NCI-H82 treated with DMSO at 0.1 percent for 48 hours (cell line): ENCODE data around the gene OLIG1.

Experiments used
- DNase-seq: peaks from one replicate; lab custom pipeline; 2025; ENCODE audit not compliant: unreplicated experiment; lab: John Stamatoyannopoulos, UW

OLIG1 gene

DNA sequence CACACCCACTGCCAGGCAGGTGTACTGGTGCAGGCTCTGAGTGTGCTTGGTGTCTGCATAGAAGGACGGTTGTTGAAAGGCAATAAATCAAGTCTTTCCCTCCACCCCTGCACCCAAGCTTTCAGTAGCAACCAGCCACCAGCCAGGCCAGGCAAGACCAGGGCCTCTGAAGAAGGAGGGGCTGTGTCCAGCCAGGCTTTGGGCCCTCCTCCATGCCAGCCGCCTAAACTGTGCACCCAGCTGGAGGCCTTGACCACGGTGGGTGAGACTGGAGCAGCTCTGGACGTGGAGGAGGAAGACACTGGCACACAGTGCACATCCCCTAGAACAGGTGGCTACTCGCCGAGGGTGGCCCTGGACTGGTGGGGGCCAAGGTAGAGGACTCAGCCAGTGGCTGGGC, 39.3 kb upstream of the OLIG1 start:
- DNase-seq: no peak

DNA sequence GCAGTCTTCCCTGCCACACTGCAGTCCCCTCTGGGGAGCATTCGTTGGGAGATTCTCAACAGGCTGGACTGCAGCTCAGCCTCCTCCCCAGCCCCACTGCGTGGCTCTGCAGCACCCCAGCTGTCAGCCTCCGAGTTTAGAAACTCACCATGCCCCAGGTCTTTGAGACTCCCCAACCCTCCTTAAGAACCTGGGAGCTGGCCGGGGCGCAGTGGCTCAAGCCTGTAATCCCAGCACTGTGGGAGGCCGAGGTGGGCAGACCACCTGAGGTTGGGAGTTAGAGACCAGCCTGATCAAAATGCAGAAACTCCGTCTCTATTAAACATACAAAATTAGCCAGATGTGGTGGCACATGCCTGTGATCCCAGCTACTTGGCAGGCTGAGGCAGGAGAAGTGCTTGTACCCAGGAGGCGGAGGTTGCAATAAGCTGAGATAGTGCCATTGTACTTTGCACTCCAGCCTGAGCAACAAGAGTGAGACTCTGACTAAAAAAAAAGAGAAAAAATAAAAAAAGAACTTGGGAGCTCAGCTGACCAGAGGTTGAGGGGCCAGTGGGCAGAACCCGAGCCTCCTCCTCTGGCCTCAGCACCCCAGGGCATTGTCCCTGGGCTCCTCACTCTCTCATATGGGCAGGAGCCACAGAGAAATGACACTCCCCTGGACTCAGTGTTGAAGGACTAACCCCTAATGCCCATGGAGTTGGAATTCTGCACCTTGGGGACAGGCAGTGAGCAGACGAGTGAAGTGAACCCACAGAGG, 38.6 kb upstream of the OLIG1 start:
- no peak for DNase-seq

DNA sequence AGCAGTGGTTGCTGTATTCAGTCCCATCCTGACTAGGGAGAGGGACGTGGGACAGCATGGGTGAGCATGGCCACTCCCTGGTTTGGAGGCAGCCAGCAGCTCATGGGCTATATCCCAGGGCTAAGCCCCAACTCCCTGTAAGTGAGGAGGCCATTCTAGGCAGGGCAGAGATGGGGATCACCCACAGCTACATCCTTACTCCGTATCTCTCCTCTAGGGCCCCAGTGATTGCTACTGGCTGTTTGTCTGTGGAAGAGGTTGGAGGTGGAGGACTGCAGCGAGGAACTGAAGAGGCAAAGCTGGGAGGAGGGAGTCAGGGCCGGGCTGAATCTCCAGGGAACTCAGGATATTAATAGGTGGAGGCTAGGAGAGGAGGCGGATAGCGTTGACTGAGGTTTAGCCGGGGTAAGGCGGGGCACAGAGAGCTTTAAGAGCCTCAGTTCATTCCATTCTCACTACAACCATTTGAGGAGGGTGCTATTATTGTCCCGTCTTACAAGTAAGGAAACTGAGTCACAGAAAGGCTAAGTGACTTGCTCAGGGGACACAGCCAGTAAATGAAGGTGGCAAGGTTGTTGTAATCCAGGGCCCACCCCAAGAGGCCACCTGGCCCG, 37.4 kb upstream of the OLIG1 start:
- no peak for DNase-seq

DNA sequence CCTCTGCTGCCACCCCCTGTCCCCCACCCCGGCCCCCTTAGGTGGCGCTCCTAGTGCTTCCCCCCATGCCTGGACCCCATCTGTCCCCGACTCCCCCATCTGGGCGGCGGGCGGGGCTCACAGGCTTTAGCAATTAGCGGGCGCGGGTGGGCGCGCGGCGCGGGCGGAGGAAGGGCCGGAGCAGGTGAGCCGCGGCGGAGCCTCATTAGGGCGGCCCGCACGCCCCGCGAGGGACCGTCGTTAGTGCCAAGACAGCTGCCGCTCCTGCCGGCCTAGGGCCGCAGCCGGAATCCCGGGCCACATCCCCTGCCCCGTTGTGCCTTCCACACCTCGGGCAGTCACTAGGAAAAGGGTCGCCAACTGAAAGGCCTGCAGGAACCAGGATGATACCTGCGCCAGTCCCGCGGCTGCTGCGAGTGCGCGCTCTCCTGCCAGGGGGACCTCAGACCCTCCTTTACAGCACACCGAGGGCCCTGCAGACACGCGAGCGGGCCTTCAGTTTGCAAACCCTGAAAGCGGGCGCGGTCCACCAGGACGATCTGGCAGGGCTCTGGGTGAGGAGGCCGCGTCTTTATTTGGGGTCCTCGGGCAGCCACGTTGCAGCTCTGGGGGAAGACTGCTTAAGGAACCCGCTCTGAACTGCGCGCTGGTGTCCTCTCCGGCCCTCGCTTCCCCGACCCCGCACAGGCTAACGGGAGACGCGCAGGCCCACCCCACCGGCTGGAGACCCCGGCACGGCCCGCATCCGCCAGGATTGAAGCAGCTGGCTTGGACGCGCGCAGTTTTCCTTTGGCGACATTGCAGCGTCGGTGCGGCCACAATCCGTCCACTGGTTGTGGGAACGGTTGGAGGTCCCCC, 36.6 kb upstream of the OLIG1 start:
- DNase-seq: no peak

DNA sequence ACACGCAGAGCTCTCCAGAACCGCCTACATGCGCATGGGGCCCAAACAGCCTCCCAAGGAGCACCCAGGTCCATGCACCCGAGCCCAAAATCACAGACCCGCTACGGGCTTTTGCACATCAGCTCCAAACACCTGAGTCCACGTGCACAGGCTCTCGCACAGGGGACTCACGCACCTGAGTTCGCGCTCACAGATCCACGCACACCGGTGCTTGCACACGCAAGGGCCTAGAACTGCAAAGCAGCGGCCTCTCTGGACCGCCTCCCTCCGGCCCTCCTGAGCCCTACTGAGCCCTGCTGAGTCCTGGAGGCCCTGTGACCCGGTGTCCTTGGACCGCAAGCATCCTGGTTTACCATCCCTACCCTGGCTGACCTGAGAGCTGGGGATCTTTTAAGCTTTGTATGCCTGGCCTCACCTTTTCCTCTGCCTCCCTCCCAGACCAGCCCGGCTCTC, 36.0 kb upstream of the OLIG1 start:
- no peak for DNase-seq

DNA sequence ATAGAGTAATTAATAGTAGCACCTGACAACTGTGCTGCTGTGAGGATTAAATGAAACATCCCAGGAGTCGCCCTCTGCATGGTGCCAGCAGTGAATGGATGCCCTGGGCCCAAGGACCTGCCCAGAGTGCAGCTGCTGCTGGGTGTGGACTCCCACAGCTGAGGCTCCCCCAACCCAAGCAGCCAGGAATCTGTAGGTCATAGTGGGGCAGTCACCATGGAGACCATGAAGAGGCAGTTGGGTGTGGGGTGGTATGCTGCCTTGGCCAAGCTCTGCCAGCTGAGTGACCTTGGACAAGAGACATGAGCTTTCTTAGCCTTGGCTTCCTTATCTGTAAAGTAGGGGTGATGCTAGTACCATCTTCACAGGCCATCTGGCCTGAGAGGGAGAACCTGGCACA, 34.8 kb upstream of the OLIG1 start:
- no peak for DNase-seq

DNA sequence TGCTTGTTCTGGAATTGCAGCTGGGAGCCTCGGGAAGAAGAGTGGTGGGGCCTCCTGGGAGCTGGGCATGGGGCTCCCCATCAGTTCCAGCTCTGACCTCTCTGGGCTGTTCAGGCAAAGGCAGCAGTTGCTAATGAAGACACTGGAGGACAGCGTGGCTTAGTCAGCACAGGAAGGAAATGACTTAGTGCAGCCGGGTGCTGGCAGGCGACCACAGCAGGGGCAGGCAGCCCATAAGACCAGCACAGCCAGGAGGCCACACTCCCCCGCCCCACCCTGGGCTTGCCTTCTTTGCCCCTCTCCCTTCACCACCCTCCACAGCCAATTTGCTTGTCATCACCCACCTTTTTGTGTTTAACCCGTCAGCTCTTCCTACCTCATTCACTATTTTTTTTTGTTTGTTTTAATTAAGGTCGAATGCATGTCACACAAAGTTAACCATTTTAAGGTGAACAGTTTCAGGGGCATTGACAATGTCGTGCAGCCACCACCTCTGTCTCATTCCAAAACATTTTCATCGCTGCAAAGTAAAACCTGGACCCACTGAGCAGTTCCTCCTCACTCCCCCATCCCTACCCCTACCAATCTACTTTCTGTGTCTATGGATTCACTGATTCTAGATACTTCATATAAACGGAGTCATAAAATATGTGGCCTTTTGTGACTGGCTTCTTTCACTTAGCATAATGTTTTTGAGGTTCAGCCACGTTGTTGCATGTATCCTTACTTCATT, 33.3 kb upstream of the OLIG1 start:
- DNase-seq: no peak

DNA sequence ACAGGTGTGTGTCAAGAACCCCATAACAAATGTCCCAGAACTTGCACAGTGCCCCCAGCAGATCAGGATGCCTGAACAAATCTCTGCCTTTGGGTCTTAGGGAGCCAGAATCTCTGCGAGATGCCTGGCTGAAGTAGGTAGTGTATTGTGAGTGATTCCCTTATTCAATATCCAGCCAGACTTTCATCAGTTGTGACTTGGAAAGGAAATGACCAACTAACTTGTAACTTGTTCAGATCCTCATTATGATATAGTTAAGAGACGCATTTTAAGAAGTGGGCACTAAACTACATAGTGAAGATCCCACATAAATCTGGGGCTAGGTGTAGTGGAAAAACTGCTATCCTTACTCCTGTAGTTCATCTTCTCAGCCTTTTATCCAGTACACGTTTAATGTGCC, 32.4 kb upstream of the OLIG1 start:
- DNase-seq: no peak

DNA sequence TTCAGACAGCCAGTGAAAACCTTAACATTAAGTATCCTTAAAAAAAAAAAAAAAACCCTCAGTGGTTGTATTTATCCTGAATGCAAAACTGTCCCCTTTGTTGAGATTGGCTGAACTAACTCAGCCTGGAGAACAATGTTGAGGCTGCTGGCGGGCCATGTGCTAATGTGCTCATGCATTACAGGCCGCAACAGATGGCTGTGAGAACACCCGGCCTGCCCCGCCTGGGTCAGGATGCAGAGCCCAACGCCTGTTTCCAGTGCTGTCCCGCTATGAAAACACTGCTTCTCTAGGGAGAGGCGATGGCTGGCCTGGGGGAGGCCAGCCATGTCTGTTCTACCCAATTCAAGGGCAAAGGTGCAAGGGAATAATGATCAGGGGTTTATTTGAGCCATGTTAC, 30.4 kb upstream of the OLIG1 start:
- DNase-seq: no peak

DNA sequence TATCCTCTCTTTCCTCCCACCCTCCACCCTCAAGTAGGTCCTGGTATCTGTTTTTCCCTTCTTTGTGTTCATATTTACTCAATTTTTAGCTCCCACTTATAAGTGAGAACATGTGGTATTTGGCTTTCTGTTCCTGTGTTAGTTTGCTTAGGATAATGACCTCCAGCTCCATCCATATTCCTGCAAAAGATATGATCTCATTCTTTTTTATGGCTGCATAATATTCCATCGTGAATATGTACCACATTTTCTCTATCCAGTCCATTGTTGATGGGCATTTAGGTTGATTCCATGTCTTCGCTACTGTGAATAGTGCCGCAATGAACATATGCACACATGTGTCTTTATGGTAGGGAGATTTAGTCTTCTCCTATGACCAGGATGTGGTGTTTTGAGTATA, 29.7 kb upstream of the OLIG1 start:
- no peak for DNase-seq

DNA sequence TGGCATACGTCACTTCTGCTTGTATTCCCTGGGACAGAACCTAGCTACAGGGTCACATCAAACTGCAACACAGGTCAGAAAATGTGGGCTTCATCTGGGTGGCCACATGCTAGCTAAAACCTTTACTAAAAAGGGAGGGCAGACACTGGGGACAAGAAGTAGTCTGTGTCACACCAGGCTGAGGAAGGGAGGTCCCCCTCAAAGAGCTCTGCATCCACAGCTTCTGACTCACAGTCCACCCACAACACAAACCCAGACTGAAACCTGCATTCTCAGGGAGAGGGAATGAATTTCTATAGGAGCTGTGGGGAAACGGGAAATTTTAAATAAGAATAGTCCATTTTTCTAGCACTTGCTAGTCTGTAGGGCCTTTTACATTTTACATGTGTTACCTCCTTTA, 28.0 kb upstream of the OLIG1 start:
- DNase-seq: no peak

DNA sequence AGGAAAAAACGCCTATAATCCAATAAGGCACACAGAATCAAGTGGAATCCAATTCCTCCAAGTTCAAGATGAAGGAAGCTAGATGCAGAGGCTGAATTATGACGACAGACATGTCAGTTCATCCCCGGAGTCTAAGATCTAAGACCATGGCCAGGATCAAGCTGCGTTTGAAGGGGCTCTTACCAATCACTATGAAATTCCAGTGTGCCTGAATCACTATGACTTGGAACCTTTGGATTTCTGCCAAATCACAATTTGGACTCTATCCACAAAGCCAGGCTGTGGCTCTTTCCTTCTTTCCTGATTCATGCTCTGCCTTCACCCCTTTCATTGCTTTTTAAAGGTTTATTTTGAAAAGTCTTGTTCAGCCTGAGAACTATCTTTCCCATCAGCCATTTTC, 27.1 kb upstream of the OLIG1 start:
- DNase-seq: no peak

DNA sequence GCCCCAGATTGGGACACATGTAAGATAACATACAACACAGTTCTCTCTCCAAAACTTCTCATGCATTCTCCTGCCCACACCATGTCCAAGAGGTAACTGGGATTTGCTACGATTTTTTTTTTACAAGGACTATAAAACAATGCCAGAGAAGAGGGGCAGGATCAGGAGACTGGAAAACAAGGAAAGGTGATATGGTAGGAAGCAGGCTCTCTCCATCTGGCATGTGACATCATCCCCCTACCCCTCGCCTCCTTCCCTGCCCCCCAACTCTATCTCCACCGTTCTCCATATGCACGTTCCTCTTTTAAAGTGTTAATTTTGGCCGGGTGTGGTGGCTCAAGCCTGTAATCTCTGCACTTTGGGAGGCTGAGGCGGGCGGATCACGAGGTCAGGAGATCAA, 23.5 kb upstream of the OLIG1 start:
- DNase-seq: no peak

DNA sequence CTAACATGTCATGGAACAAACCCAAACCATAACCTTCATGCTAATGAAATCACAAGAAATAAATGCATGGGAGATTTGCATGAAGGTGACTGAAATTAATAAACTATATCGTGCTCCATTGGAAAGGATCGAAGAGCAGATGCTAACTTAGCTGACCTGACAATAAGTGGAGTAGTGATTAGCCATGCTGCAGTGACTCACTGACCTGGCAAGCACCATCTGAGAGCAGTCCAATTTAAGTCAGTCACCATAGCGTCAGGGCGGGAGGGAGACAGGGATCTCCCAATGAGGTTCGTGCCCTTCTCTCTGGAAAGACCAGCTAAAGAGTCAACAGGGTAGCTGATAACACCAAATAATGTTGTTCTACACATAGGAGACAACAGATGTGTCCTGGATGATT, 22.7 kb upstream of the OLIG1 start:
- DNase-seq: no peak

DNA sequence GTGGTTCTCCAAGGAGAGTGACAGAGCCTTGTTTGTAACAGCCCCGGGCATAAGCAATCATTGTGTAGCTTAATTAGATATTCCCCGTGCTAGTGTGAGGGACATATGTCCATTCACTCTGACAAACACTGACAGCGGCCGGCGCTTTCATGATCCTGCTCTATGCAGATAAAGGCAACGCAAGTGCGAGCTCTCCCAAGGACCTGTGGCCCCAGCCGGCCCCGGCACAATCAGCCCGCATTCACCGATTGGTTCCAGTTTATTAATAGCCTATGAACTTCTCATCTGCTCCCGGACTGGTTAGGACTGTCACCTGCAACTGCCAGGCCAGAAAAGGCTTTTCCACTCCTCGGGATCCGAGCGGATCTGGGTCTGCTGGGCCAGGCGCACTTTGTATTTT, 18.0 kb upstream of the OLIG1 start:
- no peak for DNase-seq

DNA sequence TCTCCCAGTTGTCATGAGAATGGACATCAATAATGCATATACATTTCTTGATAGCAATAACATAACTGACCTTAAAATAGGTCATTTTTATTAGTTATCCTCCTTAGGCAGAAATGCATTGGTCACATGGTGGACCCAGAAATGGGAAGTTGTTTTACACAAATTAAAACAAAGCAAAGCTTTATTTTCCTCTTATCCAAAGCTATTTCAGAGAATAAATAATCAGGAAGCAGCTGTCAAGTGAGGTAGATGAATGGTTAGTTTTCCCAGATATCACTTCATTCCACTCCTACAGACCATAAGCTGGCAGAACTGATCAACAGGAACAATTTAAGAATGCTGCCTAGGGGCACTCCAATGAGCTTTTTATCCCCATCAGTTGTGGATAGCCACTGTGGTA, 16.0 kb upstream of the OLIG1 start:
- no peak for DNase-seq

DNA sequence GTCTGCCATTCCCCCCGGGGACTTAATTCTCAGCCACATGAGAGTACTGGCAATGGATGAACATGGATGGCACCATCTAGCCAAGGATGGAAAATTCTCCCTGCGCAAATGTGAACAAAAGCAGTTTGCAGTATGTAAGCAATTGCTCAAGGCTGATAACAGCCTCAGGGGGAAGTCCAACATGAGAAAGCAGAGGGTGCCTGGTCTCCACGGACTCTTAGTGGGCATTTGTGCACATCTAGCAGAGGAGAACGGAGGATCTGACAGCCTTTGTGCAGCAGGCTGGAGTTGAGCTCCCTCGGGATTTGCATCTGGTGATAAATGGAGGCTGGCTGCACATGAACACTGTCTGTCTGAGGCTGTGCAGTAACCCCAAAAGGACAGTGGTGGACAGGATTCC, 13.9 kb upstream of the OLIG1 start:
- no peak for DNase-seq

DNA sequence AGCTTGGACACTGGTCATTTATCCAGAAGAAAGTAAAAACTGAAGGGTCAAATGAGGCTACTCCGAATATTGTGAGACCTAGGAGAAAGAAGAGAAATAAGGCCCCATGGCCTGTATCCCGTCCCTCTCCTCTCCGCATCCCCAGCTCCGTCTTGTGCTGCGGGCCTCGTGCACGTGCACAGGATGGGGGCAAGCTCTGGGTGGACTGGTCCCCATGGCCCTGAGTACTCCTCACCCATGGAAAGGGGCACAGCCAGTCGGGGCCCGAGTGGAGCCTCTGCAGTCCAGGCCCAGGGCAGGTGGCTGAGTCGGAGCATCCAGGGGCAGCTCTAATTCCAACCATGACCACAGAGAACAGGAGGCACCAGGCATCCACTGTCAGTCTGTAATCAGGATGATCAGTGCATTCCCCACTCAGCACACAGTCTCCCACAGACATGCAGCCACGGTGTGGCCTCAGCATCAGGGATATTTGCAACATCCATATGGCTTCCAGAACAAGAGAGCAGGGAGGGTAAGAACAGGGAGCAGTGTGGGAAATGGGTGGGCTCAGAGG, 12.5 kb upstream of the OLIG1 start:
- DNase-seq: no peak

DNA sequence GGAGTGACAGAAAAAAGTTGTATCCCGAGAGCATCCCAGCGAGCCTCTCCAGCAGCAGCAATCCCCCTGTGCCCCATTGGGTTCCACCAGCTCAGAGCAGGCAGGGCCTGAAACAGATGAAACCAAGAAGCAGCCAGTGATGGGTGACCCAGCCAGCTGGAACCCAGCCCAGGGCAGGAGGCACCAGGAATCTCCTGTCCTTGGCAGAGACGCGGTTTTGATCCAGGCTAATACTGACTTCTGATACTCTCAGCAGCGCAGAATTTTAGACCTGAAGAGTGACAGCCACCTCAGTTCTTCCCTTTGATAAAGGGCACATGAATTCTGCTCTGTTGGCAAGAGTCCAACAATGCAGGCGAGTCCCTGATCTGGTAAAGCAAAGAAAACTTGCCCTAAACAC, 11.4 kb upstream of the OLIG1 start:
- DNase-seq: no peak

DNA sequence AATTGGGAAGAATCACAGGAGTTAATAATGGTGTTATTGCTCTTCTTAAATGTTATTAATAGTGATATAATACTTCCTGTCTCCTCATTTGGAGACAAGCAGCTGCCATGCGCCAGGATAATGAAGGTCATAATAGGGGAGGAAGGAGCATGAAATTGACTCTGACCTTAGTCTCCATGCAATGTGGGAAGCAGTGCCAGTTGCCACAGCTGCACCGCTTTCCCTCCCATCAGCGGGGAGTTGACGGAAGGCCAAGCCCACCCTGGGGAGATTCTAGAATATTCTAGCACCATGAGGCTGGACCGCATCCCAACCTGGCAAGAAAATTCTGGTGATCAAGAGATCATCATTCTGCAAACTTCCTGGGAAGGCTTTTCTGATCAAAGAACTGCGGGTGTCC, 11.0 kb upstream of the OLIG1 start:
- no peak for DNase-seq

DNA sequence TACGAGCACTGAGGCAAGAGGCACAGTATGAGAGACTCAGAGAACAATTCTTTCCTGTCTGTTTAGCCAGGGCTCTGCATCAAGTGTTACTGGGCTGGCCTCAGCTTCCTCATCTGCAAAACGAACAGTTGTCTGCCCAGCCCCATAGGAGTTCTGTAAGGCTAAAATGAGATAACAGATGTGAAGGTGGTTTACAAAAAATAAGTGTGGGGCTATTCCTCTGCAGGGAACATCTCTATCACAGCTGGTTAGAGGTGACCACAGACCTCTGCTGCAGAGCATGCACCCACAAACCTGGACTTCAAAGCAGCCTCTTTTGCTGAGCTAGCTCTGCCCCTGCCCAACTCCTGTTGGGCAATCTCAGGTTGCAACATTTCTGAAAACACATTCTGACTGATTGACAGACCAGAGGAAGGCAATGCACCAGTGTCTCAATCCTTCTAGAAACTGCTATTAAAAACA, 10.5 kb upstream of the OLIG1 start:
- DNase-seq: no peak
